GM21576 (cell line): ENCODE results near the gene FAT3.

Experiments used
- ATAC-seq: cut with Tn5 transposase; IDR thresholded peaks from one replicate; pipeline ENCODE4 v1.9.1; 2021; ENCODE audit warnings: mild to moderate bottlenecking, moderate library complexity; ENCODE audit not compliant: unreplicated experiment

The FAT3 gene

GRCh38 chr11:92224407-92225124 is at the start of gene FAT3:
Gene FAT3, plus strand, starts transcription at chr11:92224818. Its CDS starts 127,295 bp downstream, at chr11:92352113.
- no peak for ATAC-seq

- ATAC-seq = no peak
These were observed 45.5 kb upstream of the FAT3 start for GRCh38 chr11:92179017-92179670.

- ATAC-seq = no peak
These were observed 44.4 kb upstream of the FAT3 start for GRCh38 chr11:92180226-92180625.

GRCh38 chr11:92180664-92181251 is 43.9 kb upstream of the FAT3 start:
- no peak for ATAC-seq

- no peak for ATAC-seq
These were observed 33.9 kb upstream of the FAT3 start for GRCh38 chr11:92190535-92191206.

- no peak for ATAC-seq
These were observed 32.5 kb upstream of the FAT3 start for GRCh38 chr11:92192141-92192540.

GRCh38 chr11:92198268-92198667 is 26.4 kb upstream of the FAT3 start:
- no peak for ATAC-seq

- ATAC-seq = no peak
These were observed 24.6 kb upstream of the FAT3 start for GRCh38 chr11:92199991-92200390.

- ATAC-seq = no peak
These were observed 19.9 kb upstream of the FAT3 start for GRCh38 chr11:92204731-92205130.

GRCh38 chr11:92206441-92206840 is 18.2 kb upstream of the FAT3 start:
- ATAC-seq = no peak

- ATAC-seq = no peak
These were observed 12.9 kb upstream of the FAT3 start for GRCh38 chr11:92211576-92212167.

- ATAC-seq = no peak
These were observed 12.1 kb upstream of the FAT3 start for GRCh38 chr11:92212530-92212929.

GRCh38 chr11:92216789-92217188 is 7.8 kb upstream of the FAT3 start:
- no peak for ATAC-seq

GRCh38 chr11:92219476-92219875 is 5.1 kb upstream of the FAT3 start:
- no peak for ATAC-seq

- ATAC-seq = no peak
These were observed 1.9 kb upstream of the FAT3 start for GRCh38 chr11:92222701-92223100.

- no peak for ATAC-seq
These were observed 588 bp upstream of the FAT3 start for GRCh38 chr11:92224054-92224406.

- no peak for ATAC-seq
These were observed 528 bp downstream of the FAT3 start for GRCh38 chr11:92225125-92225567.

GRCh38 chr11:92225568-92226330 is 1.1 kb downstream of the FAT3 start:
- ATAC-seq = no peak

- ATAC-seq = no peak
These were observed 2.0 kb downstream of the FAT3 start for GRCh38 chr11:92226331-92227229.
